Caco-2 (cell line): ENCODE results near the gene ALG9. TPM values are rescaled to one million over a fixed set of nuclear protein-coding genes. Genes with fewer than 3 reads are reported as not detected.

Experiments
- BruUV-seq: library from RNA; stranded (reverse); fragments of 400-500 nt; replicated peaks from 2 replicates; lab custom pipeline; 2021; lab: Mats Ljungman, UMichigan
- CTCF ChIA-PET: fragments of 300-600 bp; sonication (Branson Sonifier 250); formaldehyde crosslinking; loops from one replicate; lab custom pipeline; 2022; ENCODE audit warnings: antibody characterized with exemption; lab: Charles Lee
- POLR2A ChIA-PET: fragments of 300-600 bp; sonication (Branson Sonifier 250); formaldehyde crosslinking; loops from one replicate; lab custom pipeline; 2022; ENCODE audit warnings: antibody characterized with exemption; lab: Charles Lee
- DNase-seq, 2 experiments: peaks; one replicate each; pipeline versions ENCODE4 v3.0.0 to v3.0.0-alpha.2; 2020 to 2022
- H3K27me3 ChIP-seq: replicated peaks from 2 replicates; pipeline ENCODE4 v1.6.0; 2011; ENCODE audit warnings: low read length; ENCODE audit not compliant: control insufficient read depth, insufficient read depth
- H3K36me3 ChIP-seq: 2 replicates; pipeline ENCODE4 v1.5.1; 2011; ENCODE audit warnings: low read length; ENCODE audit not compliant: control insufficient read depth, insufficient read depth
- H3K4me1 ChIP-seq: fragments of 250-450 bp; sonication (Bioruptor Pico); 2 replicates; pipeline ENCODE4 v1.5.1; 2020; ENCODE audit warnings: mild to moderate bottlenecking
- H3K4me3 ChIP-seq: 2 replicates; pipeline ENCODE4 v1.5.1; 2011; ENCODE audit warnings: low read depth, mild to moderate bottlenecking, control low read depth, low read length
- H3K9me3 ChIP-seq: fragments of 250-450 bp; sonication (Bioruptor Pico); 2 replicates; pipeline ENCODE4 v1.5.1; 2020; ENCODE audit warnings: mild to moderate bottlenecking, moderate library complexity
- H3K27ac Mint-ChIP-seq: one replicate; pipeline ENCODE4 v1.8.0; 2022; ENCODE audit warnings: mixed read lengths; ENCODE audit not compliant: unreplicated experiment
- H3K27me3 Mint-ChIP-seq: one replicate; pipeline ENCODE4 v1.8.0; 2022; ENCODE audit warnings: mixed read lengths; ENCODE audit not compliant: insufficient read depth, unreplicated experiment
- H3K36me3 Mint-ChIP-seq: one replicate; pipeline ENCODE4 v1.8.0; 2022; ENCODE audit warnings: mild to moderate bottlenecking, mixed read lengths; ENCODE audit not compliant: insufficient read depth, unreplicated experiment
- H3K4me1 Mint-ChIP-seq: one replicate; pipeline ENCODE4 v1.8.0; 2022; ENCODE audit warnings: low read depth, mixed read lengths; ENCODE audit not compliant: unreplicated experiment
- H3K4me3 Mint-ChIP-seq: one replicate; pipeline ENCODE4 v1.8.0; 2022; ENCODE audit warnings: mild to moderate bottlenecking, moderate library complexity, mixed read lengths; ENCODE audit not compliant: unreplicated experiment
- H3K9me3 Mint-ChIP-seq: one replicate; pipeline ENCODE4 v1.8.0; 2022; ENCODE audit warnings: mixed read lengths; ENCODE audit not compliant: unreplicated experiment
- CTCF ChIP-seq, 2 experiments: fragments of 200-600 bp in 1 of 2; IDR thresholded peaks; 1 replicate in 1 of 2; 2 replicates in 1 of 2; pipeline versions ENCODE4 v1.5.1 to v1.8.0; 2011 to 2022; ENCODE audit warnings: antibody characterized with exemption in 1 of 2, control low read depth in 1 of 2, inconsistent platforms in 1 of 2, low read depth in 1 of 2, low read length in 1 of 2, mild to moderate bottlenecking in 1 of 2, moderate library complexity in 1 of 2; ENCODE audit not compliant: insufficient read depth in 1 of 2, severe bottlenecking in 1 of 2, unreplicated experiment in 1 of 2
- intact Hi-C: fragments of 100-400 bp; cut with micrococcal nuclease; formaldehyde crosslinking; loops from one replicate; pipeline ENCODE4 v1.10.0; 2022; ENCODE audit not compliant: unreplicated experiment
- total RNA-seq: library from RNA; stranded (reverse); gene quantifications from 2 replicates; pipeline ENCODE4 v1.2.3, GENCODE V29; 2022

ALG9 gene
- total RNA-seq, 1 experiment from 2014 or later, result 57.4 TPM

- H3K9me3 Mint-ChIP-seq, result no peaks in the 10 kb centered on the region
- H3K27me3 Mint-ChIP-seq, result no peaks in the 10 kb centered on the region
- no peak for TF ChIP-seq CTCF (IDR thresholded peaks at IDR 0.05; ENCODE audit: insufficient read depth in 1 of 2, low read depth in 1 of 2, low read length in 1 of 2, severe bottlenecking in 1 of 2, unreplicated experiment in 1 of 2)
- ChIA-PET CTCF (interaction anchor here (0.8 to 1.4 kb wide), 2 partner anchors 14 to 21 kb away, joined by 3 read pairs; no protein-coding TSS in a partner anchor), POLR2A (no interaction called here)
- intact Hi-C loops, result no loop called here
- H3K4me1 Mint-ChIP-seq, result peaks cover 8% of the 10 kb centered on the region
- peaks cover 4% of the 10 kb centered on the region for H3K36me3 Mint-ChIP-seq
- Histone ChIP-seq H3K27me3 (no peaks in the 10 kb centered on the region), H3K4me3 (no peak overlapping the region), H3K36me3 (no peaks in the 10 kb centered on the region), H3K9me3 (no peaks in the 10 kb centered on the region), H3K4me1 (peaks cover 4% of the 10 kb centered on the region; the same call in 1 of the 2 replicates)
- DNase-seq, result no peak
- H3K4me3 Mint-ChIP-seq, result no peak overlapping the region
- no TSS peak for BruUV-seq
- no peak overlapping the region for H3K27ac Mint-ChIP-seq
Observed at GRCh38 chr11:111819161-111819828, 52.1 kb downstream of the ALG9 start.

GRCh38 chr11:111815489-111815888 is 55.9 kb downstream of the ALG9 start:
- no peaks in the 10 kb centered on the region for H3K9me3 ChIP-seq
- no peak overlapping the region for H3K4me3 ChIP-seq

More at GRCh38 chr11:111815489-111815888, 55.9 kb downstream of the ALG9 start:
- ChIA-PET POLR2A (no interaction called here), CTCF (no interaction called here)
- no TSS peak for BruUV-seq
- intact Hi-C loops, result no loop called here
- H3K4me1 Mint-ChIP-seq, result peaks cover 8% of the 10 kb centered on the region
- no peak overlapping the region for H3K4me3 Mint-ChIP-seq
- TF ChIP-seq CTCF (IDR thresholded peaks at IDR 0.05; ENCODE audit: insufficient read depth in 1 of 2, low read depth in 1 of 2, low read length in 1 of 2, severe bottlenecking in 1 of 2, unreplicated experiment in 1 of 2), result no peak
- 0 out of 2 replicates have a peak, but pooled peaks cover 2% of the 10 kb centered on the region for H3K36me3 ChIP-seq
- H3K27ac Mint-ChIP-seq, result no peak overlapping the region
- H3K4me1 ChIP-seq, result peaks cover 4% of the 10 kb centered on the region; the same call in 1 of the 2 replicates
- H3K9me3 Mint-ChIP-seq, result no peaks in the 10 kb centered on the region
- no peaks in the 10 kb centered on the region for H3K27me3 Mint-ChIP-seq
- no peaks in the 10 kb centered on the region for H3K27me3 ChIP-seq
- no peaks in the 10 kb centered on the region for H3K36me3 Mint-ChIP-seq
- DNase-seq, result no peak
